ENCODE measurements around the gene DUSP8.

Gene DUSP8

GRCh38 chr11:1564535-1565172 lies 7.4 kb downstream of the DUSP8 start:
- DNase-seq, result peak; percentile 85

DNA sequence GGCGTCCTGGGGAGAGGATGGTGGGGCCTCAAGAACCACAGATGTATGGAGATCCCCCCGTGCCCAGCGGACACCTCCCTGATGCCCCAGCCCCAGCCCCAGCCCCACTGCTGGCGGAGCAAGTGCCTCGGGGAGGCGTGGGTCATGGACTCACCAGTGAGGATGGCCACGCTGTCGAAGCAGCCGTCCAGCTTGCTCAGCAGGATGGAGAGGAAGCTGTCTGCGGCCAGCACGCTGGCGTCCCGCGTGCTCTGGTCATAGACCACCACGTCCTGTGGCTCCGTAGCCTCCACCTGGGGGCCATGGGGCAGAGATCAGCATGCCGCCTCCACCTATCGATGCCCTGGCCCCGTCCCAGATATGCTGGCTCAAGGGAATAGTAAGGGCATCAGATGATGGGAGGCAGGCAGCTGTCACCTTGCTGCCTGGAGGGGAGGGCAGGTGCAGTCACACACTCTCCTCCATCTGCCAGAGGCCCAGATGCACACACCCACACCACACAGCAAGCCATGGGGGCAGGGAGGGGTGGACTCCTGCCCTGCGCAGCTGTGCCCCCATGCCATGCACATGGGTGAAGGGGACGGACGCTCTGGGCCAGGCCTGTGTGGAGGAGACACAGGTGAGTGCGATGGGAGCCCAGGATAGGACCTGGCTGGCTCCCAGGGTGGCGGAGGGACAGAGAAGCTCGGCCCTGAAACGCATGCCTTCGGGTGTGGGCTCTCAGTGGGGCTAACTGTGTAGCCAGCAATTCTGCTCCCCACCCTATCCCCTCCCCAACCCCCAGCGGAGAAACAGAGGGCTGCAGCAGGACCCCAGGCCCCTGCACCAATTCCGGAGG lies 8.2 kb downstream of the DUSP8 start:
- DNase-seq, result no peak

- no peak for DNase-seq
These were observed 8.9 kb downstream of the DUSP8 start for GRCh38 chr11:1563149-1563638.

DNA sequence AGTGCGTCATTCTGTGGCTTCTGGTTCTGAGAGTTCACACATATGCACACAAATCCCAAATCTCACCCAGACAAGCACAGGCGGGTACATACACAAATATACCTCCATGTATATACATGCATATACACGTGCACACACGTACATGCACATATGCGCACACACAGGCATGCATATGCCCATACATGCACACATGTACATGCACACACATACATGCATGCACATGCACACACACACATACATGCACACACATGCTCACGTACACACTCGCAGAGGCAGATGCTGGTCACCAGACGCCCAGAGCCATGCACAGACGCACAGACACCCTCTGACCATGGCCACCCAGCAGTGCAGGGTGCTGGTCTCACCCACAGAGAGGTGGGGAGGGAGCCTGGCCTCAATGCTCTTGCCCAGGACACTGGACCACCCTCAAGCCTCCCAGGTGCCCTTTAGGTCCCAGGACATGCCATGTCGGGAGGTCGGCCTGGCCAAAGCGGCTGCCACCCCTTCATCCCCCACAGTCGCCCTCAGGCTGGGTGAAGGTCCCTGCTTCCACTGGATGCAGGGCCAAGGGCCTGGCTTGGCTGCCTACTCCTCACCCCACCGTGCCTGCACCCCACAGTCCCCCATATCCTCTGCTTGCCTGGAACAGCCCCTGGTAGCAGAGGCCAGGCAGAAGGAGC lies 9.5 kb downstream of the DUSP8 start:
- DNase-seq, result no peak

GRCh38 chr11:1561955-1562354 lies 10.1 kb downstream of the DUSP8 start:
- no peak for DNase-seq

DNA sequence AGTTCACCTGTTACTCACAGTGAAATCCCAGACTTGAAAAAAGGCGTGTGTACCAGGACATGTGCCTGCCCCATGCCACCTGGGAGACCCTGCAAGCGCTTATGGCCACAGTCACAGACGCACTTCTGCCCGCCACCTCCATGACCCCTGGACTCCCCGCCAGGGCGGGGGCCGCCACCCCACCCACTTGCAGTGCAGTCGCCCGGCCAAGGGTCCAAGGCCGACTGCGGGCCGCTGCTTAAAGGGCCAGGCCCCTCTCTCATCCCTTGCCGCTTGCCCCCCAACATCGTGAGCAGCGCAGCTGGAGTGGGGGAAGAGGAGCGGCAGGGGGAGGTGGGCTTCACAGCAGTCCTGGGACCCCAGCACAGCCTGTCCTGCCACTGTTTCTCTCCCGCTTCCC lies 10.8 kb downstream of the DUSP8 start:
- no peak for DNase-seq

DNA sequence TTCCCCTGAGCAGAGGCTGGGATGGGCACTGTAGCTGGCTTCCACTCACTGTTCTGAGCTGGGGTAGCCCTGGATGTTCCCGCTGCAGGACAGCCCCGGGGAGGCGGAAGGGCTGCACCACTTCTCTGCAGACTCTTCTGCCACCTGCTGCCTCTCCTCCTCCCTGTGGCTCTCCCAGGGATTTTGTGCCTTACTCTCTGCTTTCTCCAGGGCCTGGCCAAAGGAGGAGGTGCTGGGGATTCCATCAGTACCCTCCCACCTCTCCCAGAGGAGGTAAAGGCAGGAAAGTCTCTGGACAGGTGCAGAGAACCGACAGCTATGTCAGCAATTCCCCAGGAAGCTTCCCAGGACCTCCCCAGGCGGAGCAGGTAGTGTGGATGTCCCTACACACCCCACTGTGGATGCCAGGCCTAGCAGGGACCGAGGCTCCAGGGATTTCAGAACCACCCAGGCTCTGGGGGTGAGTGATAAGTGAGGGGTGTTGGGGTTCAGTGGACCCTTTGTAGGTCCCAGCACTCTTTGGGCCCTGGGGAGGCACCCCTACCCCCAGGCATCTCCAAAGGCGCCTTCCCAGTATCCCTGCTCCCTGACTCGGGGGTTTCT lies 11.3 kb downstream of the DUSP8 start:
- no peak for DNase-seq

DNA sequence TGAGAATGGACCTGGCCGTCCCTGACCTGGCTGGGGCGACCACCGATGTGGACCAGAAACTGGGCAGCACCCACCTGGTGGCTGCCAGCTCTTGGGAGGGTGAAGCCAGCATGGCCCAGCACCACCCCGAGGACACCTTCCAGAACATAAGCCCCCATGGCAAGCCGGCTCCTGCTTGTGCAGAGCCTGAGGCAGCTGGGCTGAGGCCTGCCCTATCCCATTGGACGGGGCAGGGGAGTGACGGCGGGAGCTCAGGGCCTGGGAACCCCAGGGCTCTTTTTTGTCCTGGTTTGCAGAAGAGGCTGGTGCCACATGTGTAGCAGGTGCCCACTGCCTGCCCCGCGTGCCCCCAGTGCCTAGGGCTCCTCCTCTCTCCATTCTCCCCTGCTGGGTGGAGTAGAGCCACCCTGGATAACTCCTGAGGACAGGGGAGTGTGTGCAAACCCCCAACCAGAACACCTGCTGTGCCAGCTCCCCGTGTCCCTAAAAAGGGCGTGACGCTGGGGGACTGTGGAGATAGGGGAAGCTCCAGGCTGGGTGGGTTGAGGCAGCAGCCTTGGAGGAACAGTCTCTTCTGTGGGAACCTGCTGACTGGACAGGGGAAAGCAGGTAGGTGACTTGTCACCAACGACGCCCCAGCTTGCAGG lies 11.9 kb downstream of the DUSP8 start:
- DNase-seq, result no peak

GRCh38 chr11:1559111-1559951 lies 12.7 kb downstream of the DUSP8 start:
- DNase-seq, result peak; percentile 98

DNA sequence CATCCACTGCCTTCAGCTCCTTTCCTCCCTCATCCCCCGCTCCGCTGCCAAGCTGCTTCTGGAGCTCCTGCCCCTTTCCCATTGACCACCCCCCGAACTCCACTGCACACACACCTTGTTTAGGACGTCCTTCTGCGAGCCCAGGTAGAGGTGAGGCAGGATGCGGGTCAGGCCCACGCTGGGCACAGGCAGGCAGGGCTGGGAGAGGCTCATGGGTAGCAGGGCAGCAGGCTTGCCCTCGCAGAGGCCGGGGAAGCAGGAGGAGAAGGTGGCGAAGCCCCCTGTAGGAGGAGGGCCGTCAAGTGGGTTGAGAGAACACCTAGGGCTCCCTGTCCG lies 13.3 kb downstream of the DUSP8 start:
- no peak for DNase-seq

- peak; percentile 94 for DNase-seq
These were observed 13.9 kb downstream of the DUSP8 start for GRCh38 chr11:1557904-1558774.

GRCh38 chr11:1557051-1557884 lies 14.8 kb downstream of the DUSP8 start:
- DNase-seq, result no peak

GRCh38 chr11:1556278-1556902 lies 15.7 kb downstream of the DUSP8 start:
- DNase-seq, result no peak

DNA sequence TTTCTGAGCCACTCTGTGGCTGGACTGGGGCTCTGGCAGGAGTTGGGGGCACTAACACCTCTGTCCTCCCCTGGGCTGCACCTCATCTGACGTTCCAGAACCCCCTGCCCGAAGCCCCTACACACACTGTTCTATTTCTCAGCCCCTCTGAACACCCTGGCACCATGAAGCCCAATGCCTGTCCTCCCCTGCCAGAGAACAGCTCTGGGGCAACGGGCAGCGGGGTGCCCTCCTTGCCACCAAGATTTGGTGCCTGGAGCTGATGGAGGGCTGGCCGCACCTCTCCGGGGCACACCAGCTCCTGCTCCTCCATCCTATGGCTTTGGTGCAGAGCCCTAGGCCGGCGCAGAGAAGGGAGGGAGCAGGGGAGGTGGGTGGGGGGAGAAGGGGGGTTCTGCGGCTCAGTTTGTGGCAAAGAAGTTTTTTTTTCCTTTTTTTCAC lies 16.3 kb downstream of the DUSP8 start:
- DNase-seq, result no peak

- no peak for DNase-seq
These were observed 16.9 kb downstream of the DUSP8 start for GRCh38 chr11:1554981-1555712.

- no peak for DNase-seq
These were observed 18.1 kb downstream of the DUSP8 start for GRCh38 chr11:1553808-1554594.

Measured in NCI-H226 (cell line).